ENCODE data around the gene FOXC2. TPM values are rescaled to one million over a fixed set of nuclear protein-coding genes. Genes with fewer than 3 reads are reported as not detected.

The FOXC2 gene
- total and polyA plus RNA-seq, 2 donors (not counting 1 experiment from before 2014, with no cell fraction given), result not detected

DNA sequence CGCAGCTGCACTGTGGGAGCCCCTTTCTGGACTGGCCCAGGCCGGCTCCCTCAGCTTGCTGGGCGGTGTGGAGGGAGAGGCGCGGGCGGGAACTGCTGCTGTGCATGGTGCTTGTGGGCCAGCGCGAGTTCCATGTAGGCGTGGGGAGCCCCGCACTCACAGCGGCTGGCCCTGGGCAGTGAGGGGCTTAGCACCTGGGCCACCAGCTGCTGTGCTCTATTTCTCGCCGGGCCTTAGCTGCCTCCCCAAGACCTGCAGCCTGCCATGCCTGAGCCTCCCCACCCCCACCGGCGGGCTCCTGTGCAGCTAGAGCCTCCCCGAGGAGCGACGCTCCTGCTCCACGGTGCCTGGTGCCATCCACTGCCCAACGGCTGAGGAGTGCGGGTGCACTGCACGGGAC lies 13.3 kb upstream of the FOXC2 start:
- H3K4me1 Mint-ChIP-seq, result peaks cover 16% of the 10 kb centered on the region
- no peaks in the 10 kb centered on the region for H4K20me1 ChIP-seq (ENCODE audit: control insufficient read depth, insufficient read depth, low read length, poor library complexity, severe bottlenecking)
- H3K4me1 ChIP-seq (ENCODE audit: control insufficient read depth in 2 of 2, insufficient read depth in 2 of 2, low read length in 2 of 2), result peaks cover 6 to 16% of the 10 kb centered on the region in 2 donors
- no peak overlapping the region for H3K9ac ChIP-seq (ENCODE audit: low read length)
- CTCF ChIA-PET, result interaction anchor here (1.7 kb wide), 1 partner anchor 9 kb away, joined by 7 read pairs; no protein-coding TSS in a partner anchor
- H3K4me2 ChIP-seq (replicated peaks; ENCODE audit: low read depth, low read length, poor library complexity, severe bottlenecking), result no peak overlapping the region
- no peak overlapping the region for H3K4me3 ChIP-seq (ENCODE audit: control extremely low read depth in 1 of 5, extremely low read depth in 1 of 5, insufficient read depth in 1 of 5, low read depth in 2 of 5, low read length in 4 of 5)
- no peaks in the 10 kb centered on the region for H3K9me3 ChIP-seq (ENCODE audit: control extremely low read depth in 1 of 3, control insufficient read depth in 2 of 3, insufficient read depth in 1 of 3, low read length in 2 of 3)
- peaks cover 0 to 15% of the 10 kb centered on the region in 2 experiments for H3K36me3 ChIP-seq (replicated peaks in 1 of 2; ENCODE audit: control extremely low read depth in 1 of 2, control insufficient read depth in 1 of 2, extremely low read depth in 1 of 2, insufficient read depth in 2 of 2, low read length in 1 of 2)
- H3K27ac ChIP-seq (ENCODE audit: low read length in 2 of 2), result no peak overlapping the region
- 98% methylated on average over 22 of the region's 22 CpGs for WGBS (ENCODE audit: insufficient coverage)
- ATAC-seq (ENCODE audit: low read depth) (no peak), DNase-seq (no peak)
- no peak for TF ChIP-seq EZH2 (IDR thresholded peaks at IDR 0.05; ENCODE audit: borderline replicate concordance, insufficient read depth, low read depth, low read length, poor library complexity, severe bottlenecking)
- TF ChIP-seq, protein P1, sequence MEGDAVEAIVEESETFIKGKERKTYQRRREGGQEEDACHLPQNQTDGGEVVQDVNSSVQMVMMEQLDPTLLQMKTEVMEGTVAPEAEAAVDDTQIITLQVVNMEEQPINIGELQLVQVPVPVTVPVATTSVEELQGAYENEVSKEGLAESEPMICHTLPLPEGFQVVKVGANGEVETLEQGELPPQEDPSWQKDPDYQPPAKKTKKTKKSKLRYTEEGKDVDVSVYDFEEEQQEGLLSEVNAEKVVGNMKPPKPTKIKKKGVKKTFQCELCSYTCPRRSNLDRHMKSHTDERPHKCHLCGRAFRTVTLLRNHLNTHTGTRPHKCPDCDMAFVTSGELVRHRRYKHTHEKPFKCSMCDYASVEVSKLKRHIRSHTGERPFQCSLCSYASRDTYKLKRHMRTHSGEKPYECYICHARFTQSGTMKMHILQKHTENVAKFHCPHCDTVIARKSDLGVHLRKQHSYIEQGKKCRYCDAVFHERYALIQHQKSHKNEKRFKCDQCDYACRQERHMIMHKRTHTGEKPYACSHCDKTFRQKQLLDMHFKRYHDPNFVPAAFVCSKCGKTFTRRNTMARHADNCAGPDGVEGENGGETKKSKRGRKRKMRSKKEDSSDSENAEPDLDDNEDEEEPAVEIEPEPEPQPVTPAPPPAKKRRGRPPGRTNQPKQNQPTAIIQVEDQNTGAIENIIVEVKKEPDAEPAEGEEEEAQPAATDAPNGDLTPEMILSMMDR (IDR thresholded peaks at IDR 0.05), result no peak
- H3K79me2 ChIP-seq (ENCODE audit: control insufficient read depth, insufficient read depth, low read length), result peaks cover 14% of the 10 kb centered on the region
- POLR2A ChIA-PET, result no interaction called here
- intact Hi-C loops (cut with micrococcal nuclease), result loop anchor here (10.0 kb wide), 1 partner anchor 831 kb away; the partner anchor contains the start of gene FBXO31
- no peaks in the 10 kb centered on the region for H3K27me3 ChIP-seq (replicated peaks in 1 of 4; ENCODE audit: control extremely low read depth in 1 of 4, control insufficient read depth in 3 of 4, insufficient read depth in 4 of 4, low read length in 3 of 4)
- H3K27me3 Mint-ChIP-seq, result no peaks in the 10 kb centered on the region
- no peak overlapping the region for H2AFZ ChIP-seq (ENCODE audit: insufficient read depth, low read depth, low read length, poor library complexity, severe bottlenecking)
- H3K4me3 Mint-ChIP-seq, result peak overlapping the region; percentile 95
- H3K9me3 Mint-ChIP-seq (ENCODE audit: insufficient read depth), result no peaks in the 10 kb centered on the region
- no peak overlapping the region for H3K27ac Mint-ChIP-seq

DNA sequence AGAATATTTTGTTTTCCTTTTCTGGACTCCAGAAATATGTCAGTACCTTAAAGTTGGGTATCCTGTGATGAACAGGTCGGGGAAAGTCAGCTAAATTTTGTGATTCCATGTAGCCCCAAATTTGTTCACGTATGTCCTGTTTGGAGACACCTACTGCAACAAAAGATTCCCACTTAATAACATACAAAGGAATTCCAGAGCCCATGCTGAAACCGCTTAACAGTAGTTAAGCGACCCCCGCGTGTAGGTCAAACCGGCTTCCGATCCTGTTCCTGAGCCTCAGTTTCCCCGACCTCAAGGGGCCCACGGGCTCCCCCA lies 12.1 kb upstream of the FOXC2 start:
- H3K79me2 ChIP-seq (ENCODE audit: control insufficient read depth, insufficient read depth, low read length), result peaks cover 12% of the 10 kb centered on the region
- Mint-ChIP-seq H3K27ac (peak overlapping the region; percentile 95), H3K4me1 (peaks cover 16% of the 10 kb centered on the region), H3K27me3 (peaks cover 3% of the 10 kb centered on the region), H3K4me3 (peak overlapping the region; percentile 95), H3K9me3 (ENCODE audit: insufficient read depth) (no peaks in the 10 kb centered on the region)
- peaks cover 6 to 16% of the 10 kb centered on the region in 2 donors for H3K4me1 ChIP-seq (ENCODE audit: control insufficient read depth in 2 of 2, insufficient read depth in 2 of 2, low read length in 2 of 2)
- no peaks in the 10 kb centered on the region for H4K20me1 ChIP-seq (ENCODE audit: control insufficient read depth, insufficient read depth, low read length, poor library complexity, severe bottlenecking)
- H3K36me3 ChIP-seq (replicated peaks in 1 of 2; ENCODE audit: control extremely low read depth in 1 of 2, control insufficient read depth in 1 of 2, extremely low read depth in 1 of 2, insufficient read depth in 2 of 2, low read length in 1 of 2), result peaks cover 0 to 13% of the 10 kb centered on the region in 2 experiments
- ATAC-seq (ENCODE audit: low read depth) (no peak), DNase-seq (no peak)
- H3K4me2 ChIP-seq (replicated peaks; ENCODE audit: low read depth, low read length, poor library complexity, severe bottlenecking), result peak overlapping the region; percentile 74
- peak overlapping the region; percentile 96 for H3K9ac ChIP-seq (ENCODE audit: low read length)
- H3K27me3 ChIP-seq (replicated peaks in 1 of 4; ENCODE audit: control extremely low read depth in 1 of 4, control insufficient read depth in 3 of 4, insufficient read depth in 4 of 4, low read length in 3 of 4), result peaks cover 0 to 4% (median 0%) of the 10 kb centered on the region in 4 experiments
- peak overlapping the region; percentile 79 for H2AFZ ChIP-seq (ENCODE audit: insufficient read depth, low read depth, low read length, poor library complexity, severe bottlenecking)
- POLR2A ChIA-PET, result no interaction called here
- CTCF ChIA-PET, result interaction anchor here (0.6 to 1.5 kb wide), 2 partner anchors 9 to 10 kb away, joined by 3 to 5 read pairs; no protein-coding TSS in a partner anchor
- WGBS (ENCODE audit: insufficient coverage), result 3% methylated on average over 9 of the region's 10 CpGs
- intact Hi-C loops (cut with micrococcal nuclease), result loop anchor here (10.0 kb wide), 1 partner anchor 830 kb away; the partner anchor contains the start of gene FBXO31
- TF ChIP-seq, protein P1 (IDR thresholded peaks at IDR 0.05), result no peak
- TF ChIP-seq EZH2 (IDR thresholded peaks at IDR 0.05; ENCODE audit: borderline replicate concordance, insufficient read depth, low read depth, low read length, poor library complexity, severe bottlenecking), result no peak
- peak overlapping the region; percentile 89 to 94 for H3K27ac ChIP-seq (ENCODE audit: low read length in 2 of 2)
- H3K4me3 ChIP-seq (ENCODE audit: control extremely low read depth in 1 of 5, extremely low read depth in 1 of 5, insufficient read depth in 1 of 5, low read depth in 2 of 5, low read length in 4 of 5), result peak overlapping the region; percentile 78 to 98 (median 87)
- no peaks in the 10 kb centered on the region for H3K9me3 ChIP-seq (ENCODE audit: control extremely low read depth in 1 of 3, control insufficient read depth in 2 of 3, insufficient read depth in 1 of 3, low read length in 2 of 3)
